ENCODE results near the gene SLC35G2. TPM values are rescaled to one million over a fixed set of nuclear protein-coding genes. Genes with fewer than 3 reads are reported as not detected.

The SLC35G2 gene
- total RNA-seq, 2 donors from 2014 or later, result 6.0 to 8.7 TPM

- TF ChIP-seq CTCF (IDR thresholded peaks at IDR 0.05), result no peak
- H3K9me3 ChIP-seq, result peaks cover 3 to 4% of the 10 kb centered on the region in 2 donors
- H3K27ac ChIP-seq, result peak overlapping the region; percentile 83 to 92
- no peaks in the 10 kb centered on the region for H3K36me3 ChIP-seq
- DNase-seq (ENCODE audit: low spot score), result peak; percentile 59
- H3K27me3 ChIP-seq, result no peaks in the 10 kb centered on the region
- H3K4me1 ChIP-seq, result peaks cover 0 to 26% of the 10 kb centered on the region in 2 donors
- peak overlapping the region; percentile 52 to 77 for H3K4me3 ChIP-seq
These were observed 435 bp downstream of the SLC35G2 start for GRCh38 chr3:136819392-136819730.

- H3K36me3 ChIP-seq, result no peaks in the 10 kb centered on the region
- TF ChIP-seq CTCF (IDR thresholded peaks at IDR 0.05), result no peak
- peak; percentile 62 for DNase-seq (ENCODE audit: low spot score)
- peaks cover 0 to 26% of the 10 kb centered on the region in 2 donors for H3K4me1 ChIP-seq
- H3K4me3 ChIP-seq, result peak overlapping the region; percentile 52 to 77
- H3K27me3 ChIP-seq, result no peaks in the 10 kb centered on the region
- peak overlapping the region; percentile 83 to 92 for H3K27ac ChIP-seq
- peaks cover 3 to 4% of the 10 kb centered on the region in 2 donors for H3K9me3 ChIP-seq
These were observed 1.1 kb downstream of the SLC35G2 start for GRCh38 chr3:136819731-136820679.

- H3K9me3 ChIP-seq, result no peaks in the 10 kb centered on the region
- TF ChIP-seq CTCF (IDR thresholded peaks at IDR 0.05), result no peak
- H3K27me3 ChIP-seq, result no peaks in the 10 kb centered on the region
- H3K36me3 ChIP-seq, result no peaks in the 10 kb centered on the region
- H3K4me3 ChIP-seq, result no peak overlapping the region
- no peak for DNase-seq (ENCODE audit: low spot score)
- H3K27ac ChIP-seq, result no peak overlapping the region
- peaks cover 0 to 7% of the 10 kb centered on the region in 2 donors for H3K4me1 ChIP-seq
These were observed 12.5 kb downstream of the SLC35G2 start for GRCh38 chr3:136831461-136831860.

GRCh38 chr3:136835089-136835812, 16.3 kb downstream of the SLC35G2 start:
- H3K36me3 ChIP-seq, result no peaks in the 10 kb centered on the region
- H3K4me3 ChIP-seq, result no peak overlapping the region
- DNase-seq (ENCODE audit: low spot score), result no peak
- no peaks in the 10 kb centered on the region for H3K27me3 ChIP-seq
- H3K4me1 ChIP-seq, result peaks cover 0 to 30% of the 10 kb centered on the region in 2 donors
- TF ChIP-seq CTCF (IDR thresholded peaks at IDR 0.05), result no peak
- no peaks in the 10 kb centered on the region for H3K9me3 ChIP-seq
- no peak overlapping the region for H3K27ac ChIP-seq

GRCh38 chr3:136835813-136836510, 17.0 kb downstream of the SLC35G2 start:
- Histone ChIP-seq H3K4me3 (no peak overlapping the region), H3K36me3 (no peaks in the 10 kb centered on the region), H3K27me3 (no peaks in the 10 kb centered on the region), H3K4me1 (peaks cover 0 to 35% of the 10 kb centered on the region in 2 donors), H3K27ac (peak overlapping the region in 1 of 2 donors; percentile 6), H3K9me3 (no peaks in the 10 kb centered on the region)
- TF ChIP-seq CTCF (IDR thresholded peaks at IDR 0.05), result no peak
- no peak for DNase-seq (ENCODE audit: low spot score)
